Erythroblast (primary cell): Measurements from ENCODE around the gene CSK.
"Not testable (repeated sequence)": the region's sequence is repeated elsewhere in the genome, so short reads cannot be mapped to it uniquely, and the experiment has no call there.

Experiments
- DNase-seq, 2 experiments: peaks; one replicate each; lab custom pipeline; 2025; lab: John Stamatoyannopoulos, UW
- GATA1 ChIP-seq: IDR thresholded peaks from 2 replicates; pipeline ENCODE4 v1.6.1; 2011; ENCODE audit warnings: low read depth, mild to moderate bottlenecking, control low read depth, low read length, moderate library complexity
- POLR2A ChIP-seq: IDR thresholded peaks from 2 replicates; pipeline ENCODE4 v1.6.1; 2011; ENCODE audit warnings: mild to moderate bottlenecking, low read length

Gene CSK

GRCh38 chr15:74781431-74782258 lies at the start of gene CSK:
Gene CSK, plus strand, starts transcription at chr15:74782080. Its CDS starts 16,218 bp downstream, at chr15:74798298.
- TF ChIP-seq POLR2A (no peak), GATA1 (no peak)
- DNase-seq, result peak; percentile 80 to 91

GRCh38 chr15:74732846-74733245 lies 49.0 kb upstream of the CSK start:
- no peak for DNase-seq
- TF ChIP-seq POLR2A, result no peak
- TF ChIP-seq GATA1, result no peak

GRCh38 chr15:74733269-74733668 lies 48.6 kb upstream of the CSK start:
- TF ChIP-seq GATA1, result no peak
- TF ChIP-seq POLR2A, result no peak
- DNase-seq, result no peak

GRCh38 chr15:74735305-74735704 lies 46.6 kb upstream of the CSK start:
- TF ChIP-seq POLR2A, result no peak
- TF ChIP-seq GATA1, result no peak
- DNase-seq, result no peak

GRCh38 chr15:74738239-74738638 lies 43.6 kb upstream of the CSK start:
- DNase-seq, result not testable (repeated sequence)

GRCh38 chr15:74742422-74742821 lies 39.5 kb upstream of the CSK start:
- DNase-seq, result no peak
- no peak for TF ChIP-seq GATA1
- no peak for TF ChIP-seq POLR2A

GRCh38 chr15:74746389-74746788 lies 35.5 kb upstream of the CSK start:
- TF ChIP-seq GATA1, result no peak
- no peak for TF ChIP-seq POLR2A
- no peak for DNase-seq

- TF ChIP-seq POLR2A, result no peak
- TF ChIP-seq GATA1, result no peak
- DNase-seq, result no peak
Measured at GRCh38 chr15:74748322-74748946, 33.4 kb upstream of the CSK start, which contains the start of gene CYP1A2. Gene CYP1A2, plus strand, starts transcription at chr15:74748845. Its CDS starts 894 bp downstream, at chr15:74749739.

GRCh38 chr15:74749832-74750231 lies 32.0 kb upstream of the CSK start:
- TF ChIP-seq POLR2A (no peak), GATA1 (no peak)
- no peak for DNase-seq

GRCh38 chr15:74750751-74751150 lies 31.1 kb upstream of the CSK start:
- no peak for DNase-seq
- TF ChIP-seq POLR2A (no peak), GATA1 (no peak)

- no peak for TF ChIP-seq GATA1
- DNase-seq, result no peak
Measured at GRCh38 chr15:74752011-74752410, 29.9 kb upstream of the CSK start.

- no peak for DNase-seq
- TF ChIP-seq GATA1 (no peak), POLR2A (no peak)
Measured at GRCh38 chr15:74752531-74752930, 29.3 kb upstream of the CSK start.

GRCh38 chr15:74754593-74755215 lies 27.2 kb upstream of the CSK start:
- no peak for TF ChIP-seq POLR2A
- no peak for TF ChIP-seq GATA1
- DNase-seq, result no peak

GRCh38 chr15:74758736-74759135 lies 23.1 kb upstream of the CSK start:
- TF ChIP-seq POLR2A (no peak), GATA1 (no peak)
- no peak for DNase-seq
